GM12878 (cell line): ENCODE results near the gene IPCEF1. TPM values are rescaled to one million over a fixed set of nuclear protein-coding genes. Genes with fewer than 3 reads are reported as not detected.

ENCODE experiments used
- ATF3 ChIP-seq: IDR thresholded peaks from 2 replicates; pipeline ENCODE4 v1.6.1; 2011; ENCODE audit warnings: low read depth, mild to moderate bottlenecking, low read length, moderate library complexity, borderline replicate concordance; ENCODE audit errors: extremely low read depth
- BCL11A ChIP-seq: IDR thresholded peaks from 2 replicates; pipeline ENCODE4 v1.6.1; 2011; ENCODE audit warnings: low read depth, low read length
- CEBPZ ChIP-seq: fragments of 150-350 bp; IDR thresholded peaks from 2 replicates; pipeline ENCODE4 v1.6.1; 2016; ENCODE audit warnings: low read depth, low read length
- EED ChIP-seq: sonication (generic); IDR thresholded peaks from 2 replicates; pipeline ENCODE4 v1.6.1; 2016; ENCODE audit warnings: antibody characterized with exemption, low read depth
- EGR1 ChIP-seq, 2 experiments: IDR thresholded peaks; 1 replicate in 1 of 2; 2 replicates in 1 of 2; pipeline ENCODE4 v1.6.1; 2011 to 2012; ENCODE audit warnings: low read depth in 2 of 2, low read length in 2 of 2, borderline replicate concordance in 1 of 2, mild to moderate bottlenecking in 1 of 2, moderate library complexity in 1 of 2
- ELK1 ChIP-seq: IDR thresholded peaks from 2 replicates; pipeline ENCODE4 v1.6.1; 2012; ENCODE audit warnings: low read depth, low read length, improper control_type of control experiment
- LARP7 ChIP-seq: fragments of 450-650 bp; IDR thresholded peaks from 2 replicates; pipeline ENCODE4 v1.6.1; 2017; ENCODE audit warnings: mild to moderate bottlenecking
- MEF2A ChIP-seq: IDR thresholded peaks from 2 replicates; pipeline ENCODE4 v1.6.1; 2011; ENCODE audit warnings: low read depth, mild to moderate bottlenecking, low read length, moderate library complexity; ENCODE audit not compliant: insufficient read depth
- RAD21 ChIP-seq: IDR thresholded peaks from 2 replicates; pipeline ENCODE4 v1.6.1; 2011; ENCODE audit warnings: mild to moderate bottlenecking, low read depth, low read length, moderate library complexity; ENCODE audit not compliant: insufficient read depth
- RAD51 ChIP-seq: fragments of 450-650 bp; IDR thresholded peaks from 2 replicates; pipeline ENCODE4 v1.6.1; 2016; ENCODE audit warnings: moderate library complexity, mild to moderate bottlenecking, inconsistent platforms
- RBBP5 ChIP-seq: fragments of 200-600 bp; sonication (generic); conservative IDR thresholded peaks from 2 replicates; pipeline ENCODE4 v1.6.1; 2016
- SIN3A ChIP-seq: IDR thresholded peaks from 2 replicates; pipeline ENCODE4 v1.6.1; 2012; ENCODE audit warnings: low read depth, low read length, improper control_type of control experiment
- SMAD1 ChIP-seq: fragments of 450-650 bp; IDR thresholded peaks from 2 replicates; pipeline ENCODE4 v1.6.1; 2018; ENCODE audit warnings: mild to moderate bottlenecking, low read depth; ENCODE audit not compliant: partially characterized antibody
- TAF1 ChIP-seq: IDR thresholded peaks from 2 replicates; pipeline ENCODE4 v1.6.1; 2011; ENCODE audit warnings: mild to moderate bottlenecking, low read depth, low read length, borderline replicate concordance
- TCF12 ChIP-seq: IDR thresholded peaks from 2 replicates; pipeline ENCODE4 v1.6.1; 2011; ENCODE audit warnings: low read depth, mild to moderate bottlenecking, low read length
- WRNIP1 ChIP-seq: IDR thresholded peaks from 2 replicates; pipeline ENCODE4 v1.6.1; 2011; ENCODE audit warnings: low read depth, low read length, improper control_type of control experiment, borderline replicate concordance
- ZNF274 ChIP-seq: IDR thresholded peaks from one replicate; pipeline ENCODE4 v1.8.0; 2011; ENCODE audit not compliant: insufficient read length, insufficient read depth
- ZNF384 ChIP-seq: IDR thresholded peaks from 2 replicates; pipeline ENCODE4 v1.6.1; 2012; ENCODE audit warnings: low read depth, mild to moderate bottlenecking, low read length, improper control_type of control experiment, borderline replicate concordance
- ZSCAN29 ChIP-seq: fragments of 450-650 bp; IDR thresholded peaks from 2 replicates; pipeline ENCODE4 v1.6.1; 2017; ENCODE audit warnings: mild to moderate bottlenecking, moderate library complexity
- polyA plus RNA-seq, 11 experiments: library from polyadenylated mRNA; depleted of rRNA in 4 of 11; unstranded in 6 of 11; stranded (reverse) in 5 of 11; fragments of >200 nt; fragmentation: Nextera tagmentation in 4 of 11; fragmentation: Illumina TruSeq in 1 of 11; extraction: Ambion mirVana in 4 of 11; extraction: Trizol in 1 of 11; gene quantifications; 1 replicate in 1 of 11; 2 replicates in 10 of 11; pipeline versions ENCODE4 v1.2.1 to v1.2.3, GENCODE V29; 2011 to 2016; ENCODE audit warnings: inconsistent platforms in 2 of 11, missing spikeins in 2 of 11, low read depth in 1 of 11
- total RNA-seq, 4 experiments: library from RNA; depleted of rRNA in 3 of 4; stranded (reverse); fragments of >200 nt in 3 of 4; fragmentation: Illumina TruSeq in 1 of 4; extraction: Trizol in 1 of 4; gene quantifications; 2 replicates each; pipeline versions ENCODE4 v1.2.1 to v1.2.3, GENCODE V29; 2013 to 2021
- TF ChIP-seq, protein P1 (sequence below): IDR thresholded peaks from 2 replicates; pipeline ENCODE4 v1.6.1; 2012; ENCODE audit warnings: mild to moderate bottlenecking, low read depth, low read length
- TF ChIP-seq, protein P2 (sequence below): fragments of 450-650 bp; IDR thresholded peaks from 2 replicates; pipeline ENCODE4 v1.6.1; 2018; ENCODE audit warnings: borderline replicate concordance, mild to moderate bottlenecking; ENCODE audit not compliant: partially characterized antibody

Gene IPCEF1
- total and polyA plus RNA-seq, 10 of the 15 experiments (the other 5 are each of a cell fraction or from before 2014, with no cell fraction given) = 1.3 to 137 (median 4.2) TPM

DNA sequence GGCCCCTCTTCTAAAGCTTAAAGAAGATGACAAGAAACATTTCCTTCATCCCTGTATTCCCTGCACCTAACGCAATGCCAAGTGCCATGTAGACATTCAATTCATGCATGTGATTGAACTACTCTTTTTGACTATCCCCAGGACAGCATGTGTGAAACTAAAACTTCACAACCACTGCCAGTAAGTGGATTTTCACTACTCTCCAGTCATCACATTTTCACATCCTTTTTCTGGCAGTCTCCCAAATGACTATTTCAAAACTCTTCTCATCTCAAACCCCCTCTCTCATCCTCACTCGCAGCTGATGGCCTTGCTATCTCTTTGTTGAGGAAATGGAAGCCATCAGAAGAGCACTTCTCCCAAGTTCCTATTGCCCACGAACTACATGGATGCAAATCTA is 194.9 kb downstream of the IPCEF1 start (continued):
- TF ChIP-seq ATF3 (no peak), BCL11A (no peak), ELK1 (no peak), RBBP5 (no peak), LARP7 (no peak), MEF2A (no peak), TCF12 (no peak), ZNF274 (no peak), RAD51 (no peak), TAF1 (no peak), ZNF384 (no peak), SMAD1 (peak; percentile 66), EGR1 (IDR thresholded peaks at IDR 0.05; ENCODE audit: borderline replicate concordance in 1 of 2, low read depth in 2 of 2, low read length in 2 of 2) (no peak), SIN3A (no peak), RAD21 (no peak), WRNIP1 (no peak), EED (no peak), CEBPZ (no peak), ZSCAN29 (no peak)
- TF ChIP-seq, protein P1, sequence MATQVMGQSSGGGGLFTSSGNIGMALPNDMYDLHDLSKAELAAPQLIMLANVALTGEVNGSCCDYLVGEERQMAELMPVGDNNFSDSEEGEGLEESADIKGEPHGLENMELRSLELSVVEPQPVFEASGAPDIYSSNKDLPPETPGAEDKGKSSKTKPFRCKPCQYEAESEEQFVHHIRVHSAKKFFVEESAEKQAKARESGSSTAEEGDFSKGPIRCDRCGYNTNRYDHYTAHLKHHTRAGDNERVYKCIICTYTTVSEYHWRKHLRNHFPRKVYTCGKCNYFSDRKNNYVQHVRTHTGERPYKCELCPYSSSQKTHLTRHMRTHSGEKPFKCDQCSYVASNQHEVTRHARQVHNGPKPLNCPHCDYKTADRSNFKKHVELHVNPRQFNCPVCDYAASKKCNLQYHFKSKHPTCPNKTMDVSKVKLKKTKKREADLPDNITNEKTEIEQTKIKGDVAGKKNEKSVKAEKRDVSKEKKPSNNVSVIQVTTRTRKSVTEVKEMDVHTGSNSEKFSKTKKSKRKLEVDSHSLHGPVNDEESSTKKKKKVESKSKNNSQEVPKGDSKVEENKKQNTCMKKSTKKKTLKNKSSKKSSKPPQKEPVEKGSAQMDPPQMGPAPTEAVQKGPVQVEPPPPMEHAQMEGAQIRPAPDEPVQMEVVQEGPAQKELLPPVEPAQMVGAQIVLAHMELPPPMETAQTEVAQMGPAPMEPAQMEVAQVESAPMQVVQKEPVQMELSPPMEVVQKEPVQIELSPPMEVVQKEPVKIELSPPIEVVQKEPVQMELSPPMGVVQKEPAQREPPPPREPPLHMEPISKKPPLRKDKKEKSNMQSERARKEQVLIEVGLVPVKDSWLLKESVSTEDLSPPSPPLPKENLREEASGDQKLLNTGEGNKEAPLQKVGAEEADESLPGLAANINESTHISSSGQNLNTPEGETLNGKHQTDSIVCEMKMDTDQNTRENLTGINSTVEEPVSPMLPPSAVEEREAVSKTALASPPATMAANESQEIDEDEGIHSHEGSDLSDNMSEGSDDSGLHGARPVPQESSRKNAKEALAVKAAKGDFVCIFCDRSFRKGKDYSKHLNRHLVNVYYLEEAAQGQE = no peak
- TF ChIP-seq, protein P2, sequence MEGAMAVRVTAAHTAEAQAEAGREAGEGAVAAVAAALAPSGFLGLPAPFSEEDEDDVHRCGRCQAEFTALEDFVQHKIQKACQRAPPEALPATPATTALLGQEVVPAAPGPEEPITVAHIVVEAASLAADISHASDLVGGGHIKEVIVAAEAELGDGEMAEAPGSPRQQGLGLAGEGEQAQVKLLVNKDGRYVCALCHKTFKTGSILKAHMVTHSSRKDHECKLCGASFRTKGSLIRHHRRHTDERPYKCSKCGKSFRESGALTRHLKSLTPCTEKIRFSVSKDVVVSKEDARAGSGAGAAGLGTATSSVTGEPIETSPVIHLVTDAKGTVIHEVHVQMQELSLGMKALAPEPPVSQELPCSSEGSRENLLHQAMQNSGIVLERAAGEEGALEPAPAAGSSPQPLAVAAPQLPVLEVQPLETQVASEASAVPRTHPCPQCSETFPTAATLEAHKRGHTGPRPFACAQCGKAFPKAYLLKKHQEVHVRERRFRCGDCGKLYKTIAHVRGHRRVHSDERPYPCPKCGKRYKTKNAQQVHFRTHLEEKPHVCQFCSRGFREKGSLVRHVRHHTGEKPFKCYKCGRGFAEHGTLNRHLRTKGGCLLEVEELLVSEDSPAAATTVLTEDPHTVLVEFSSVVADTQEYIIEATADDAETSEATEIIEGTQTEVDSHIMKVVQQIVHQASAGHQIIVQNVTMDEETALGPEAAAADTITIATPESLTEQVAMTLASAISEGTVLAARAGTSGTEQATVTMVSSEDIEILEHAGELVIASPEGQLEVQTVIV = no peak
